Activated CD8-positive, alpha-beta memory T cell treated with anti-CD3 and anti-CD28 coated beads, Interleukin-2, amount 50 U/mL, for 1 hour (primary cell): ENCODE results near the gene SPNS2.

Experiments
- DNase-seq: peaks from one replicate; pipeline ENCODE4 v3.0.0-alpha.2; 2020; ENCODE audit errors: extremely low read depth

SPNS2 gene

DNA sequence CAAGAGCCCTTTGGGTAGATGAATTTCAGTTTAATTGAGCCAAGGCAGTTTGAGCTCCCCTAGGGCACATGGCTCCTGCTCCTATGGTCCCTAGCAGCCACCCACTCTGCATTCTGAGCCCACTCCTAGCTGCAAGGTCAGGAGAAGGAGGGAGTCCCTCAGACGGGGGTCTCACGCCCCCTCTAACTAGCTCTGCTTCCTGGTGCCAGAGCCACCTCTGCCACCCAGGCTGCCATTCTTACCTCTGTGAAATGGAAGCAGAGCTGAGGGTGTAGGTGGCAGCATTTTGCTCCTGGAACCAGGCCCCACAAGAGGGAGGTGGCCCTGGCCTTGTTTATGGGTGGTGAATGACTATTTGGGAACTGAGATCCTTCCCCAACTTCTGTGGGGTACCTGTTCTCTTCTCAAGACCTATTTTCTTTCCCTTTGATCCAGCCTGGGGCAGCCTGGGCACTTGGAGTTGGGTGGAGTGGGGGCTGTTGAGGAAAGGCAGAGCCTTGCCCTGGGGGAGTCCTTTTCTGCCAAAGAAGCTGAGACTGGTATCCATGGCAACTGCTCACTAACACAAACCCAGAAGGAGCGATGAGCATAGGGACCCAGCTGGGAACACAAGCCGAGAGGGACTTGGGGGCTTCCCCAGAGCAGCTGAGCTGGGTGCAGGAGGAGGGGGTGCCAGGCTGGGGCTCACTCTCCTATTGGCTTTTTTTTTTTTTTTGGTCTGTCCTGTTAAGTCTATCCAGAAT lies 4.8 kb downstream of the SPNS2 start:
- no peak for DNase-seq

DNA sequence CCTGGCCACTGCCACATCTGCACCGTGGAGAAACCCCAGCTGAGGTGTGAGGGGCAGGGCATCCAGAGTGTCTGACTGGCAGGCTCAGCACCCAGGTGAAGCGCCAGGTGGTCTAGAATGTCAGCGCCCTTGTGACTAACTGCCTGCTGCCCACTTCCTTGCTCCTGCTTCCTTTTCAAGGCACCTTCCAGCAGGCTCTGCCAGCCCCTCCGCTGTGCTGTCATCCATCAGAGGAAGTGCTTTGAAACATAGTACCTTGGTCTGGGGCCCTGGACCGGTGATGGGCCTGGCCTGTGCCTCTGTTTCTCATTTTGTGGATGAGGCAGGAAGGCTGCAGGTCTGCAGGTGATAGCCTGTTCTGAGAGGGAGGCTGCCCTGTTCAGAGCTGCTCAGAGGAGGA lies 5.5 kb downstream of the SPNS2 start:
- no peak for DNase-seq

DNA sequence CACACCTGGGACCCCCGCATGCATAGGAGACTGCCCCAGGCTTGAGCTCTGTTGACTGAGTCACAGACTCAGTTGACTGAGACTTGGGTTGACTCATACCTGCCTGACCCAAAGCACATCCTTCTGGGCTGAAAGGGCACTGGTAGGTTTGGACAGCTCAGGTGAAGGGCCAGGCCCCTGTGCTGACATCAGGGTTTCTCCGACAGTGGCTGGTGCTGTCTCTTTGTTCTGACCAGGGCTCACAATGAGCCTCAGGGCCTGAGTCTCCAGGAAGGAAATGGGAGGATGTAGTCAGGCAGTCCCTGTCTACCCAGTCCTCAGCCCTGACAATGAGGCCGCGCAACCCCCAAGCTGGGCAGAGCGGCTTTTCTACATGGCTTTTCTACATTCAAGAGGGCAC lies 6.5 kb downstream of the SPNS2 start:
- no peak for DNase-seq

DNA sequence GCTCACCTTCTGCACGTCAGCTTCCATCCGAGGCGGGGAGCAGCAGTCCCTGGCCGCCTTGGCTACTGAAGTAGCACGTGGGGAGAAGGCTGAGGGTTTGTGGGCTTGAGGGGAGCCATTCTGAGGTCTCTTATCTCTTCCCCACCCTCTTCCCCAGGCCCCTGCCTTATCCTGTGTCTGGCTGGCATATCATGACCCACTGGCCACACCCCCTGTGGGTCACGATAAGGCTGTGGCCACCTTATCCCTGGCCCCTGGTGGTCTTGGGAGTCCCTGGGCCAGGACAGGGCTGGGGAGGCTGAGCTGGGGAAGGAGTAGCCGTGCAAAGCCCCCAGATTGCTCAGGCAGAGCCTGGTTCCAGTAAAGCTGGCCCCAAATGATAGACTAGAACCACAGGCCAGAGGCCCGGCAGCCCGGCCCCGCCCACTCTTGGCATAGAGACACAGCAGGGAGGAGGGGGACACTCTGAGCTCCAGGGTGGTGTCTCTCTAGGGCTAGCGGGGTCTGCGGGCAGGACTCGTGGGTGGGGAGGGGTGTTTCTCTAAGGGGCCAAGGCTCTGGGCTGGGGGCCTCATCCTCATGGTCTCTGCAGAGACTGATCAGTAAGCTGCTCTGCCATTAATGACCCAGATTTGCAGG lies 7.6 kb downstream of the SPNS2 start:
- no peak for DNase-seq

DNA sequence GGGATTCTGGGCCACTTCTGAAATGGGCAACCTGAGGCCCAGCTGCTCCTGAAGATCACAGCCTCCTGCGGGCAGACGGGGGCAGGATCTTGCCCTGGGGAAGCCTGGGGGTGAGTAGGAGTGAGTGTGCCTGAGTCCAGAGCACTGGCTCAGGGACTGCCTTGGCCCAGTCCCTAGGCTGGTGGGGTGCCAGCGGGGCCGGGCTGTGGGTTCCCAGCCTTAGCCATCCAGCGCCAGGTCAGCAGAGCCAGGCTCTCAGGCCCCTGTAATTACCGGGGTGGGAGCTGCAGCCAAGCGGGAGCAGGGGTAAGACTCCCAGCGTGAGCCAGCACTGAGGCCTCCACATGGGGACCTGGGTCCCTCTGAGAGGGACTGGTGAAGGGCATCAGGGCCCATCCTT lies 8.2 kb downstream of the SPNS2 start:
- DNase-seq, result no peak

DNA sequence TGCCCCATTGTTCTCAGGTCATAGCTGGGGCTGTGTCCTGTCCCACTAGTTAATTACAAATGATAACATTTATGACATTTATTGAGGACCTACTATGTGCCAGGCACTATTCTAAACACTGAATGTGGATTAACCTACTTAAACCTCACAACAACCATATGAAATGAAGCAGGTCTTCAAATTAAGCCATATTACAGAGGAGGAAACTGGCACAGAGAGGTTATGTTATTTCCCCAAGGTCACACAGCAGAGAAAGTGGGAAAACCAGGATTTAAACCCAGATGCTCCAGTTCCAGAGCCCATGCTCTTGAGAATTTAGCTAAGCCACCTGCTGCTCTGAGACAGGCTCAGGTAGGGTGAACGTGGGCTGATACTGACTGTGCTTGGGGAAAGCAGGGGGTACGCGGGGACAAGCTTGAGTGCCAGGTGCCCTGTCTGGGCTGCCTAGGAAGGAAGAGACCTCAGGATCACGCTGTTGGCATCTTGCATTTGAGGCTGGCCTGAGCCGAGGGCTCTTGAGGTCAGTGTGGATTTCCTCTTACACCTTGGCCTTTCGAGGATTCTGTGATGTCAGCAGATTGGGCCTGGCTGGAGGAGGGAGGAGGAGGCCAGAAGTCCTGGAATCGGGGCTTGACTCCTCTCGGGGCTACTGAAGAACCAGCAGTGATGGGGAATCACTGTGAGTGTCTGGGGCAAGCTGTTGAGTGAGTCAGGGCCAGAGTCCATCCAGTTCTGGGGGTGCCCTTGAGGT lies 8.9 kb downstream of the SPNS2 start:
- DNase-seq, result no peak

DNA sequence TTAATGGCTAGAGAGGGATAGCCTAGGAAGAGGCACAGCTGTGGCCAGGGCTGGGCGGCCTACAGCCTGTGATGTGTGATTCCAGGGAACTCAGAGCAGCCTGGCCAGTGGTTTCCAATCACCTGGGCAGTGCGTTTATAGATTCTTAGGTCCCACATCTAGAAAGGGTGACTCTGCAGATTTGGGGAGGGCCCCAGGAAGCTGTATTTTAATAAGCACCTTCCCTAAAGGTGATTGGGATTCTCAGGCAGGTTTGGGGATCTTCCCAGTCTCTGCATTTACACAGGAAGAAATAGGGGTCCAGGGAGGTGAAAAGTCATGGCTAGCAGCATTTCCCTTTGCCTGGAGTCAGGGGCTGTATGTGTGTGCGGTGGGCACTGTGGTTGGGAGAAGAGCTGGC lies 9.5 kb downstream of the SPNS2 start:
- no peak for DNase-seq

DNA sequence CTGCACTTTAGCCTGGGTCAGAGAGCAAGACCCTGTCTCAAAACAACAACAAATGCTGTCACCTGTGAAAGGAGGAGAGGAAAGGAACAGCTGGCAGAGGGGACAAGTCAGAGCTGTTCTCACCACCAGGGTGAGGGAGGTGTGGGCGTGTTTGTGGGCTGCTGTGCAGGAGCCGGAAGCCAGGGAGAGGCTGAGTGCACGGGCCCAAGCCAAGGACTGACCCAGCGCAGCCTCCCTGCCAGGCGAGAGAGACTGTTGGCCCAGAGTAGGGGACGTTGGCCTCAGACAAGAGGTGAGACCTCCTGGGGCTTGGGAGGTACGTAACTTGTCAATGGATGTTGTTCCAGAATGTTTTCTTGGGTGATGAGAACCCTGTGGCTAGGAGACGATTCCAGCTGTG lies 10.7 kb downstream of the SPNS2 start:
- DNase-seq, result no peak

DNA sequence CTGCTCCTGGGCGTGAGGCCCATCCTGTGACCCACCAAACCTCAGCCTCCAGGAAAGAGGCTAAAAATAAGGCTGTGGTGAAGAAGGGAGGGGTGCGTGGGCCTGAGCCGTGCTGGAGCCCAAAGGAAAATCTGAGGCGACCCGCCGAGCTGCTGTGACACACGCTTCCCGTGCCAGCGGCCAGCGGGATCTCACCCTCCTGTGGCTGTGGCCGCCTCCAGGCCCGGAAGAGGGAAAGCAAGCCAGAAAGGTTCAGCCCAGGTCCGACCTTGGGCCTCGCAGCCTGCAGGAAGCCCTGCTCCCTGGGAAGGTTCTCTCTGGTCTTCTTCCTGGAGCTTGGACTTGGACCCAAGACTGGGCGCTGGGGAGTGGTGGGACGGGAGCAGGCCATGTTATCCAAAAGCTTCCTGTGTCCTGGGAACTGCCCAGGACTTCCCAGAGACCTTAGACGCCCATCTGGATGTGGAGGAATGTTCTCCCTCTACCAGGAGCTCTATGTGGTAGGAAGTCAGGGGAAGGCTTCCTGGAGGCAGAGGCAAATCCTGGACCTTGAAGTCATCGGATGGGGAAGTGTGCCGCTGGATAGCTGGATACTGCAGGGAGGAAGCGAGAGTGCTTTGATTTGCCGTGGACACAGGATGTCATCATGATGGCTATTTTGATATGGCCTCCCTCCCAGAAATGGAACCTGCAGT lies 11.4 kb downstream of the SPNS2 start:
- no peak for DNase-seq

DNA sequence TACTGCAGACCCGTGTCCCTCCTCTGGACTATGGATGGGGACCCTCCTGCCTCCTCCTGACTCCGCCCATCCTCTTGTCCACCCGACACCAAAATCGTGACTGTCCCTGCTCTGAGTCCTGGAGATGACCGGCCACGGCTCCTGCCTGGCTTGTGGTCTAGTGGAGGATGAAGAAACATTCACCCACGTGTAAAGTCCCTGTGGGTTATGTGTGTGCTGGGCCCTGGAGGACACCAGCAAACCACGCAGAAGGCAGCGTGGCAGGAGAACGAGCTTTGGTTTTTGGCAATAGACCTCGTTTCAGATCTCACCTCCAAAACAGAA lies 11.9 kb downstream of the SPNS2 start:
- DNase-seq, result no peak

DNA sequence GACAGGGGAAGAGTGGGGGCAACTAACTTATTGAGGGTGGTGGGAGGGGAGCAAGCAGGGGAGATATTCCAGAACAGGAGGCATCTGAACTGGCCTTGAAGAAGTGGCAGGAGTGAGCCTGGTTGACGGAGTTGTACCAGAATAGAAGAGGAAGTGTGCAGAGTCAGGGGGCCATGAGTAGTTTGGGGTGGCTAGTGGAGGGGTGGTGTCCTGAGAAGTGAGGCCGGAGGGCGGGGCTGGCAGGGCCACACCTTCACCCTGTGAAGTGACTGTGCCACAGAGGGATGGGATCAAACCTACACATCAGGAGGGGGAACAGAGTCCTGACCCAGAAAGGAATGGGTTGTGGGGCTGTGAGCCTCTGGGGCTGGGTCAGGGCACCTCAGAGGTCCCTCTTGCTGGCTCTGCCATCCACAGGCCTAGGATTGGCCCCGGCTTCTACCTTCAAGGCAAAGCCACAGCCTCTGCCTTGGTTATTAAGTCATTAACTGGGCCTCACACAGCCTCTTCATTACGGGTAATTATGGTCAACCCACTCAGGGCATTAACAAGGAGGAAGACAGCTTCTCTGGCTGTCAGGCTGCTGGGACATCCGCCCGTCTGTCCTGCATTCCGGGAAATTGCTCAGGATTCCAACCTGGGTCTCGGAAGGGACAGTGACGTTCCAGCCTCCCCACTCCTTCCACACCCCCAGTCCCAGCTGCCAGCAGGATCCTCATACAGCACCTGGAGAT lies 12.7 kb downstream of the SPNS2 start:
- DNase-seq, result no peak

DNA sequence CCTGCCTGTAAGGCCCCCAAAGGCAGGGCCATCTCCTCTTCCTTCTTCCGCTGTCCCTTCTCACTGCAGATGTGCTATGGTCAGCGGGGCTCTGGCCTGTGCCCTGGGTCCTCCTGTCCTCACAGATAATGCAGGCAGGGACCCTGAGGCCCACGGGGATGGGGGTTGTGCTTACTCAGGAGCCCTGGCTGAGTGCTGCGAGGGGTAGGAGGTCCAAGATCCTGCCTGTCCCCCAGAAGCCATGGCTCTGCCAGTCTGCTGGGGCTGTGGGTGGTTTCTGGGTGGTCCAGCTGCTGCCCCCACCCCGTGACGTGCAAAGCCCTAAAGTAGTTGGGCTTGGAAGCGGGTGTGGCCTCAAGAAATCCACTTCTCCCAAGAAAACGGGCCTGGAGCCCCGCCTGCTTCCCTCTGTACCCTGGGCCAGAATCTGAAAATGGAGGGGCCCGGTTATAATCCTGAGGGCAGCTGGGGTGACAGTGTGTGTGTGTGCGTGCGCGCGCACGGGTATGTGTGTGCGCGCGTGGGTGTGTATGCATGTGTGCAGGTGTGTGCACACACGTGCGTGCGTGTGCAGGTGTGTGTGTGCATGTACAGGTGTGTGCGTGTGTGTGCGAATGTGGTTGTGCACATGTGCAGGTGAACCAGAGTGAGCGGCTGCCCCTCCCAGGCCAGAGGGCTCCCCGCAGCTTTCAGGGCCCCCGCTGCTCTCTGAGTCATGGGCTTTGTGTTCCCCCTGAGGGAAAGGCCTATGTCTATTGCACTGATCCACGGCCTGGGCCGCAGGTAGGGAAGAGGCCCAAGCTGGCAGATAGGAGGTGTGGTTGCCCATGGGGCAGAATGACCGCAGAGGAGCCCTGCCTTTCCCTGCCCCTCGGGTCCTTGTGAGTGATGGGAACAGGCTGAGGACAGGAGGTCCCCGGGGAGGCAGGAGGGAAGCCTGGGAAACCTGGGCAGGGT lies 13.8 kb downstream of the SPNS2 start:
- no peak for DNase-seq

DNA sequence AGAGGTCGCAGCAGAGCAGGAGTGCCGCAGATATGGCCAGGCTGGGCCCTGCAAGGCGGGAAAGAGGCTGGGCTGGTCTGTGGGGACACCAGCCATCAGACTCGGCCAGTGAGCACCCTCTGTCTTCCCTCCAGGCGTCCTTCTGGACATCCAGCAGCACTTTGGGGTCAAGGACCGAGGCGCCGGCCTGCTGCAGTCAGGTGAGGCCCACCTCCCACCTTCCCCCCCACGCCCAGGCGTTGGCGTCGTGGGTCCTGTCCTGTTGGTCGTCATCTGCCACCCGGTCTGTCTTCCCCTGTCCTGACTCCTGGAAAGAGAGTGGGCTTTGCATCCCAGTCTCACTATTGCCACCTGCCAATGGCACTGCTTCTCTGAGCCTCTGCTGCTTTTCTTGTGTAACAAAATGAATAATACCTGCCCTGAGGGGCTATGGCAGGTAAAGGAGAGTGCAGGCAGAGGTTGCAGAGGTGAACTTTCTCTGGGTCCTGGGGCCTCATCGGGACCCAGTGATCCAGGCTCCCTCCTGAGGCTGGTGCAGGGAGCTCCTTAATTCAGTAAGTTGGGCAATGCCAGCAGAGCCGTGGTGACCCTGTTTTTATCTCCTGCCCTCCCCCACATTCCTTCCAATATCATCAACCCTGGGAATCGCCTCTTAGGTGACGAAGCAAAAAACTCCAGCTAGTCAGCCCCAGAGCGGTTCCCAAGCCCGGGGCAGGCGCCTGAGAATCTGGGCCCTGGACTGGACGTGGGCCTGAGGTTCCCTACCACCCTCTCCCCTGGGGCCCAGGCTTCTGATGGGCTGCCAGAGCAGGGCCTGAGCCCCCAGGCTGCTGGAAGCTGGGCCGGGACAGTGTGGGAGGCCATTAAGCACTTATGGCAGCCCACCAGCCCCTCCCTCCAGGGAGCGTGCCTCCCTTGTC lies 14.7 kb downstream of the SPNS2 start:
- no peak for DNase-seq

DNA sequence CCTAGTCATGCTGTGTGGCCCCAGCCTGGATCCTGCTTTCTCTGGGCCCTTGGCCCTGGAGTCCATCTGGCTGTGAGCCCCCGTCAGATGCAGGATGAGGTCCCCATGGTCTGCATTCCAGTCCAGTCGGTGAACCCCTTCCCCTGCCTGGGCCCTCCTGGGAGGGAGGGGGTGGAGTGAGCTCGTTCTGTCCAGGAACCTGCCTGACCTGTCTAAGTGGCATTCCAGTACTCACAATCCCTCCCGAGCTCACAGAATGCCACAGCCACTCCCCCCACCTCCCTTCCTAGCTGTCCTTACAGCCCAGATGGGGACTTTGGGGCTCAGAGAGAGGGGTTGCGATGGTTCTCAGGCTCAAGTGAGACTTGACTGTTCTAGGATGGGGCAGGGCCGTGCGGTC lies 15.5 kb downstream of the SPNS2 start:
- no peak for DNase-seq

DNA sequence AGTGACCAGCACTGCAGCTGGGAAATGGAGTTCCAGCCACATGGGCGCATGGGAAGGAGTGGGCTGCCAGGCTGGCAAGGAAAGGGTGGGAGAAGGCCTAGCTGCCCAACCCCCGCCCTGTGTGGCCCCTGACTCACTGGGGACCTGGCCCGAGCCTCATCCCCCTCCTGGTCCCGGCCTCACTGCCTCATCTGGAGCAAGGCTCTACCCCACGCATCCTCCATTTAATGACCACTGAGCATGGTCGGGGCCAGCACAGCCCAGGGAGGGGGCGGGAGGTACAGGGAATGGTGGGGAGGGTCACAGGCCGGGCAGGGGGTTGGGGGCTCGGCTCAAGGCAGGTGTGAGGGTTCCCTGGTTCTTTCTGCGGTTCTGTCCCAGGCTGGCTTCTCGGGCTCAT lies 16.1 kb downstream of the SPNS2 start:
- DNase-seq, result no peak

DNA sequence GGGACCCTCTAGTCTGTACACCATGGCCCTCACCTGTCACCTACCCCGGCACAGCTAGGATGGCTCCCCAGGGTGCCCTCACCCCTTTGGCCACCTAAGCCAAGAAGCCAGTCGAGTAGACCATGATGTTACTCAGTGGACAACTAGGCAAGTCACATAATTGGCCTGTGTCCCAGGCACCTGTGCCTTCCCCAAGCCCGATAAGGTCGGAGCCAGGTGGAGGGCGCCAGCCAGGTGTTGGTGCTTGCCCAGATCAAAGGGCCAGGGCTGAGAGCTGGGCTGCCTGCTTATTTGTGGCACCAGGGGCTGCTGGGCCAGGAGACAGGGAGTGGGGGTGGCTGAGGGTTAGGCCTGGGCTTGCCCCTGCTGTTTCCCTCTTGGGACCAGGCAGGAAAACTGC lies 16.8 kb downstream of the SPNS2 start:
- DNase-seq, result no peak

DNA sequence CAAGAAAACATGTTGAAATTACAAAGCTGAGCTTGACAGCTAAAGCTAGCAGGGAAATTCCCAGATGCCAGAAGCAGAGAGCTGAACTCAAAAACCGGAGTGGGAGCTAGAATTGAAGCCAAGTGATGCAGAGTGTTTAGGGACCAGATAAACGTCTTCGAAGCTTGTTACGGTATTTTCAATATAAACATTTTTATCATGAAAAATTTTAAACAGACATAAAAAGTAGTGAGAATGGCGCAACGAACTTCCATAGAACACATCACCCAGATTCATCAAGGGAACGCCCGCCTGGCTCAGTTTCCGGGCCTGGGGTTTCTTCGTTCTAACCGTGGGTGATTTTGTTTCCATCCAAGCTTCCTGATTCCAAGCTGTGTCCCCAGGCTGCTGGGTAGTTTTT lies 18.1 kb downstream of the SPNS2 start:
- DNase-seq, result no peak

DNA sequence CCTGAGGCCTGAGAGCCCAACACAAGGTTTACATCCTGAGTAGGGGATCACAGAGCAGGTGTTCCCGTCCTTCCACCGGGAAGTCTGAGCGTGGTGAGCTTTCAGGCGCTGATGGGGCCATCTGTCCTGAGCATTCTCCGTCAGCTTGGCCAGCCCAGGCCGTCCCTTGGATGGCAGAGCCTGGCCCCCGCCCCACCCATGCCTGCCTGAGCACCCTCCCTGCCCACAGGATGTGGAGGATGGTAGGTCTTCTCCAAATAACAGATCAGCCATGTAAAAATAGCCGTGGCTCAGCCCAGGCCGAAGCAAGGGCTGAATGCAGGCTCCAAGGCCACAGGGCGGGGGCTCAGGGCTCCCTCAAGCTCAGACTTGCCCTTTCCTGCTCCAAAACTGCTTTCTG lies 20.2 kb downstream of the SPNS2 start:
- no peak for DNase-seq

DNA sequence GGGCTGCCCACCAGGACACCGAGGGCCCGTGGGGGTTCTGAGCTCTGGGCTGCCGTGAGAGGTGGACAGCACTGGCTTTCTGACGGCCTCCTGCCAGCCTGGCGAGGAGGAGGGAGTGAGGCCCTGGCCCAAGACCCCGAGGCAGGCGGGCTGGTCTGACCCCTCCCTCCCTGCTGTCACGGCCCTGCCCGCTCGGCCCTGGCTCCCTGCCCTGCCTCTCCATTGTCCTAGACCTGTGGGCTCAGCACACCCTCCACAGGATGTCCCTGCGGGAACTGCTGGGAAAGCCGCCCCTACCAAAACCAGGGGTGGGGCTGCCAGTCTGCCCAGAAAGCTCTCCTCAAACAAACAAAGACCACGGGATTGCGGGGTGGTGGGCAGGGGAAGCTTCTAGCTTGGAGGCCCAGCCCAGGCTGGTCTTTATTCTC lies 20.7 kb downstream of the SPNS2 start:
- DNase-seq, result no peak
